ENCODE results near the gene CHCHD3.

CHCHD3 gene

GRCh38 chr7:132940084-132940483, 141.8 kb downstream of the CHCHD3 start:
- peaks cover 9% of the 10 kb centered on the region for H3K9me3 Mint-ChIP-seq
- TF ChIP-seq CTCF (IDR thresholded peaks at IDR 0.05): no peak
- no peak for DNase-seq
- H3K36me3 Mint-ChIP-seq (ENCODE audit: low read depth): peaks cover 17% of the 10 kb centered on the region
- H3K27me3 Mint-ChIP-seq (ENCODE audit: low read depth, poor library complexity): peaks cover 4% of the 10 kb centered on the region
- H3K4me1 Mint-ChIP-seq: no peaks in the 10 kb centered on the region
- H3K4me3 Mint-ChIP-seq: no peak overlapping the region
- H3K27ac Mint-ChIP-seq: no peak overlapping the region

- Mint-ChIP-seq H3K9me3 (peaks cover 9% of the 10 kb centered on the region), H3K27ac (no peak overlapping the region), H3K4me1 (no peaks in the 10 kb centered on the region), H3K4me3 (no peak overlapping the region), H3K36me3 (ENCODE audit: low read depth) (peaks cover 23% of the 10 kb centered on the region), H3K27me3 (ENCODE audit: low read depth, poor library complexity) (peaks cover 4% of the 10 kb centered on the region)
- no peak for DNase-seq
- no peak for TF ChIP-seq CTCF (IDR thresholded peaks at IDR 0.05)
These were observed 142.4 kb downstream of the CHCHD3 start for GRCh38 chr7:132939495-132939894.

GRCh38 chr7:132937286-132937685, 144.6 kb downstream of the CHCHD3 start:
- H3K4me1 Mint-ChIP-seq: peaks cover 7% of the 10 kb centered on the region
- DNase-seq: no peak
- peaks cover 9% of the 10 kb centered on the region for H3K9me3 Mint-ChIP-seq
- no peak overlapping the region for H3K4me3 Mint-ChIP-seq
- peaks cover 4% of the 10 kb centered on the region for H3K27me3 Mint-ChIP-seq (ENCODE audit: low read depth, poor library complexity)
- peaks cover 25% of the 10 kb centered on the region for H3K36me3 Mint-ChIP-seq (ENCODE audit: low read depth)
- TF ChIP-seq CTCF (IDR thresholded peaks at IDR 0.05): no peak
- no peak overlapping the region for H3K27ac Mint-ChIP-seq

- Mint-ChIP-seq H3K27me3 (ENCODE audit: low read depth, poor library complexity) (peaks cover 4% of the 10 kb centered on the region), H3K36me3 (ENCODE audit: low read depth) (peaks cover 24% of the 10 kb centered on the region), H3K27ac (no peak overlapping the region), H3K4me3 (no peak overlapping the region), H3K4me1 (peaks cover 11% of the 10 kb centered on the region), H3K9me3 (peaks cover 9% of the 10 kb centered on the region)
- DNase-seq: no peak
- no peak for TF ChIP-seq CTCF (IDR thresholded peaks at IDR 0.05)
These were observed 146.3 kb downstream of the CHCHD3 start for GRCh38 chr7:132935608-132936007.

GRCh38 chr7:132934017-132934416, 147.9 kb downstream of the CHCHD3 start:
- H3K4me3 Mint-ChIP-seq: no peak overlapping the region
- peaks cover 9% of the 10 kb centered on the region for H3K9me3 Mint-ChIP-seq
- peaks cover 11% of the 10 kb centered on the region for H3K4me1 Mint-ChIP-seq
- H3K36me3 Mint-ChIP-seq (ENCODE audit: low read depth): peaks cover 32% of the 10 kb centered on the region
- no peak for DNase-seq
- TF ChIP-seq CTCF (IDR thresholded peaks at IDR 0.05): no peak
- no peak overlapping the region for H3K27ac Mint-ChIP-seq
- H3K27me3 Mint-ChIP-seq (ENCODE audit: low read depth, poor library complexity): peaks cover 4% of the 10 kb centered on the region

- H3K9me3 Mint-ChIP-seq: peaks cover 9% of the 10 kb centered on the region
- no peak for TF ChIP-seq CTCF (IDR thresholded peaks at IDR 0.05)
- H3K4me1 Mint-ChIP-seq: peaks cover 11% of the 10 kb centered on the region
- no peak overlapping the region for H3K4me3 Mint-ChIP-seq
- H3K36me3 Mint-ChIP-seq (ENCODE audit: low read depth): peaks cover 32% of the 10 kb centered on the region
- no peak overlapping the region for H3K27ac Mint-ChIP-seq
- no peak for DNase-seq
- H3K27me3 Mint-ChIP-seq (ENCODE audit: low read depth, poor library complexity): no peaks in the 10 kb centered on the region
These were observed 148.8 kb downstream of the CHCHD3 start for GRCh38 chr7:132933072-132933458.
